ENCODE results near the gene ZNF442. TPM values are rescaled to one million over a fixed set of nuclear protein-coding genes. Genes with fewer than 3 reads are reported as not detected.
"Not testable (repeated sequence)": the region's sequence is repeated elsewhere in the genome, so short reads cannot be mapped to it uniquely, and the experiment has no call there.

Gene ZNF442
- total RNA-seq = 0.59 and 1.1 TPM in 2 replicates

DNA sequence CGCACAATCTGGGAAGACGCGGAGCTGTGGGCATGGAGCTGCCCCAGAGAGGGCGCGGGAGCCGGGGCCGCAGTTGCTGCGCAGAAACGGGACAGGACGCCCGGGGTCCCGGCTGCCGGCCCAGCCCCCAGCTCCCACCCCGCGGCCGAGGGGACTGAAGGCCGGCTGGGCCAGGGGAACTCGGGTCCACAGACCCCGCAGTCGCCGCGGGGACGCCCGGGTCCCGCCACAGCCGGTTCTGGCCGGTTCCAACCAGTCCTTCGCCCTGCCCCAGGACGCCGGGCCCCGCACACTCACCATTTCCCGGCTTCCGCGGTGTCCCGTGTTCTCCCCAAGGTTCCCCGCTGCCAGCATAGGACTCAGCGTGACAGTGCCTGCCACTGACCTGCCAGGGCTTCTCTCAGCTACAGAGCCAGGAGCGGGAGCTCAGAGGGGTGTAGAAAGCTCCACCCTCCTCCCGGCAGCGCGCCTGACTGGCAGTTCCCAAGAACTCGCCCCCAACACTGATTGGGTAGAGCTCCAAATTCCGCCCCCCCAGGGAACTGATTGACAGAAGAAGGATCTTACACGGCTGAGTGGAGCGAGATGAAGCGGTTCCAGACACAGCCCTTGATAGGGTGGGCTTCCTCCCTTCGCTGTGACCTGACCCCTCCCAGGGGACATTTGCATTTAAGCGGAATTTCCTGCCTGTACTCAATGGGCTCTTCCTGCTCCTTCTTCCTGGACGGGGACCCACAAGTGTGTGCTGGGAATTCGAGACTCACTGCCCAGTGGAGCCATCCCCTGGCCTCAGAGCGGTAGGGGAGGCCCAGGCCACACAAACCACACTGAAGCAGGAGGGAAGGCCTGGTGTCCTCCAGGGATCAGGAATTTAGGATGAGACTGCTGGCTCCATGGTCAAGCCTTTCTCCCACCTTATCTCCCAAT lies at the start of gene ZNF442:
Gene ZNF442, minus strand, starts transcription at position 448 of the 927 bp plus-strand sequence. CDS start 2,052 bp downstream, outside the sequence.
- intact Hi-C loops (cut with micrococcal nuclease) = loop anchor here (1.0 kb wide), 2 partner anchors 32 to 72 kb away; partner anchors contain the start of gene ZNF563

DNA sequence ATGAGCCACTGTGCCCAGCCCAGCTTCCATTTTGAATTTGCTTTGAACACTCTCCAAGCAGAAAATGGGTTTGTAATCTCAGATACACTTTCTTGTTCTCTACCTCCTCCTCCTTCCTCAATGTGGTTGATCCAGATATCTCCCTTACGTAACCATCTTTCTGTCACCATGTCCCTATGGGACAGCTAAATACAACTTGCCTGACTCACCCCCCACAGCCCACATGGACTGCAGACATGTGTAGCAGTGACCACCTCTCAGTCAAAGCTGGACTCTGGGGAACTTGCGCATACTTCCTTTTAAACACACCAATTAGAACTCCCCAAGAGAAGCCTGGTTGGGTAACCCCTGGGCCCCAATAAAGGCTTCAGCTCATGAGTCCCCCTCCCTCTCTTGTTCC lies 46.4 kb upstream of the ZNF442 start:
- intact Hi-C loops (cut with micrococcal nuclease) = no loop called here

DNA sequence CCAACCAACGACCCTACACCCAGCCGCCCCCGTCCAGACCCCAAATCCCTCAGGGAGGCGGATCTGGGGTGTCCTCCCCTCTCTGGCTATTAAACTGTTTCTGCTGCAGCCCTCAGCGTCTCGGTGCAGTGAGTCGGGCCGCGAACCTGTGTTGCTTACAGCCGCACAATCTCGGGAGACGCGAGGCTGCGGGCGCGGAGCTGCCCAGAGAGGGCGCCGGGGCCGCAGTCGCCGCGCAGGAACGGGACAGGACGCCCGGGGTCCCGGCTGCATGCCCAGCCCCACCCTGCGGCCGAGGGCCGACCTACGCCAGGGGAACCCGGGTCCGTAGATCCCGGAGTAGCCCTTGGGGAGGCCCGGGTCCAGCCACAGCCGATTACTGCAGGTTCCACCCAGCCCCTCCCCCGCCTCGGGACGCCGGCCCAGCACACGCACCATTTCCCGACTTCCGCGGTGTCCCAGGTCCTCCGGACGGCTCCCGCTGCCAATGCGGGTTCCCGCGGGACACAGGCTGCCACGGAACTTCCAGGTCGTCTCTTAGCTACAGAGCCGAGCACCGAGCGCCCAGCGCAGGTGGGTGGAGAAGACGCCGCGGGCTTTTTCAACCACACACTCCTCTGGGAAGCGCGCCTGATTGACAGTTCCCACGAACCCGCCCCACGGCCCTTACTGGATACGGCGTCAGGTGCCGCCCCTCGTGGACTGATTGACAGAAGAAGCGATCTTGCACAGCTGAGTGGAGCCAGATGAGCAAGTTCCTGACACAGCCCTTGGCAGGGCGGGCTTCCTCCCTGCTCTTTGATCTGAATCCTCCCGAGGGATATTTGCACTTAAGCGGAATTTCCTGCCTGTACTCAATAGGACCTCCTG lies 35.4 kb upstream of the ZNF442 start, which contains the start of gene ZNF799:
Gene ZNF799, minus strand, starts transcription at position 639 of the 870 bp plus-strand sequence. Its CDS starts 201 bp downstream, at position 438.
- intact Hi-C loops (cut with micrococcal nuclease) = loop anchor here (1.0 to 5.0 kb wide), 7 partner anchors 40 to 266 kb away; partner anchors contain the start of genes MAN2B1, WDR83, ZNF136 and ZNF44

DNA sequence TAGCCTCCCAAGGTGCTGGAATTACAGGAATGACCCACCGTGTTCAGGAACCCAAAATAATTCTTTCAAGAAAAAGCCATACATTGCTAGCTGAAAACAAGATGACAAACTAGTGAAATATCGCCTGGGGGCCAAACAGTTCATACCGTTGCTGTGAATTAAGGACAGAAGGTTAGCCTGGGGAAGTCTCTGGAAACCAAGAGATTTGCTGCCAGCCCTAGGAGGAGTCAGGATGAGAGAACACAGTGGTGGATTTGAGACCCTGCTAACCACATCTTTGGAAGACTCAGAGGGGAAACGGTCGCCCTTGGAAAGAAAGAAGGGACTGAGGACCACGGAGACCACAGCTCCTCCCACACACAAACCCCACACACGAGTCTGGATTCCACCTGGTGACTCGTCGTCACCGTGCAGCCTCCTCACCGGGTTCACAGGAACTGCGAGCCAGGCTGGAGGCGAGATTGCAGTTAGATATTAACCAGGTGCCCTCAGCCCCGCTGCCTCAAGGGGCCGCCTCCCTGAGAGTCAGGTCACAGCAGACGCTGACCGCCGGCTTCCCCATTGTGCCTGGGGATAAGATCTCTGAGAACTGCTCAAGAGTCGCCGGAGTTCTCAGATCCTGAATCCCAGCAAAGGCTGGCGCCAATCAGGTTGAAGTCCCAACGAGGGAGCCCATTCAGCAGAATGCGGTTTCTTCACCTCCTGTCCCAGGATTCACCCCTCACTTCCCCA lies 34.6 kb upstream of the ZNF442 start:
- intact Hi-C loops (cut with micrococcal nuclease) = loop anchor here (2.0 to 5.0 kb wide), 3 partner anchors 105 to 267 kb away; partner anchors contain the start of genes MAN2B1, WDR83, ZNF136 and ZNF44

- intact Hi-C loops (cut with micrococcal nuclease) = not testable (repeated sequence)
Measured at GRCh38 chr19:12391148-12391547, 25.7 kb upstream of the ZNF442 start.

- intact Hi-C loops (cut with micrococcal nuclease) = not testable (repeated sequence)
Measured at GRCh38 chr19:12386365-12386764, 20.9 kb upstream of the ZNF442 start.

DNA sequence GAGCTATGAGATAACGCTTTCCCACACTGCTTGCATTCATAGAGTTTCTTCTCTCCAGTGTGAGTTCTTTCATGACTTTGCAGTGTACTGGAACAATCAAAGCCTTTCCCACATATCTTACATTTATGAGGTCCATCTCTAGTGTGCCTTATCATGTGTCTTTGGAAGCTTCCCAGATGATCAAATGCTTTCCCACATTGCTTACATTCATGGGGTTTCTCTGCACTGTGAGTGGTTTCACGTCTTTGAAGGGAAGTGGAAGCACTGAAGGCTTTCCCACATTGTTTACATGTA lies 14.9 kb upstream of the ZNF442 start:
- intact Hi-C loops (cut with micrococcal nuclease) = no loop called here

DNA sequence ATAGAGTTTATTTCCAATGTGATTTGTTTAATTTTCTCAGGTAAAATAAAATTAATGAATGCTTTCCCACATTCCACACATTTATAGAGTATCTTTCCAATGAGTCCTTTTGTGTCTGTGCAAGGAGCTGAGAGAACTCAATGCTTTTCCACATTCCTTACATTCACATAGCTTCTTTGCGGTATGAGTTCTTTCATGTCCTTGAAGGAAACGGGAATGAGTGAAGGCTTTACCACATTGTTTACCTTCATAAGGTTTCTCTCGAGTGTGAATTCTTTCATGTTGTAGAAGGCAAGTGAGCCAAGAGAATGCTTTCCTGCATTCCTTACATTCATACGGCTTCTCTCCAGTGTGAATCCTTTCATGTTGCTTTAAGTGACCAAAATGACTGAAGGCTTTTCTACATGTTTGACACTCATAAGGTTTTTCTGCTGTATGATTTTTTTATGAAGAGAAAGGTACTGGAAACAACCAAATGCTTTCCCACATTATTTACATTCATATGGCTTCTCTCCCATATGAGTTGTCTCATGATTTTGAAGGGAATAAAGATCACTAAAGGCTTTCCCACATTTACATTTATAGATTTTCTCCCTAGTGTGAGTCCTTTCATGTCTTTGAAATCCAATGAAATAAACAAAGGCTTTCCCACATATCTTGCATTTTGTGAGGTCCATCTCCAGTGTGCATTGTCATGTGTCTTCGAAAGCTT lies 14.4 kb upstream of the ZNF442 start:
- intact Hi-C loops (cut with micrococcal nuclease) = no loop called here

DNA sequence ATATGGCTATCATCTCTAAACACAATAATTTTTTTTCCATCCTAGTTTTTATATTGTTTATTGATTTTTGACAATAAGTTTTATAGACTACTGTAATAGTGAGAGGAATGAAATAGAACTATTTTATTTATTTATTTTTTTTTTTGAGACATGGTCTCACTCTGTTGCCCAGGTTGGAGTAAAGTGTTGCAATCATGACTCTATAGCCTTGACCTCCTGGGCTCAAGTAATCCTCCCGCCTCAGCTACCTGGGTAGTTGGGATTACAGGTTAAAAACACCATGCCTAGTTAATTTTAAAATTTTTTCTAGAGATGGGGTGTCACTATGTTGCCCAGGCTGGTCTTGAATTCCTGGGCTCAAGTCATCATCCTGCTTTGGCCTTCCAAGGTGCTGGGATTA lies 8.5 kb upstream of the ZNF442 start:
- intact Hi-C loops (cut with micrococcal nuclease) = no loop called here

GRCh38 chr19:12364391-12365235 lies 870 bp downstream of the ZNF442 start:
- intact Hi-C loops (cut with micrococcal nuclease) = loop anchor here (1.0 kb wide), 2 partner anchors 31 to 71 kb away; partner anchors contain the start of gene ZNF563

- intact Hi-C loops (cut with micrococcal nuclease) = not testable (repeated sequence)
Measured at GRCh38 chr19:12362236-12362635, 3.2 kb downstream of the ZNF442 start.

DNA sequence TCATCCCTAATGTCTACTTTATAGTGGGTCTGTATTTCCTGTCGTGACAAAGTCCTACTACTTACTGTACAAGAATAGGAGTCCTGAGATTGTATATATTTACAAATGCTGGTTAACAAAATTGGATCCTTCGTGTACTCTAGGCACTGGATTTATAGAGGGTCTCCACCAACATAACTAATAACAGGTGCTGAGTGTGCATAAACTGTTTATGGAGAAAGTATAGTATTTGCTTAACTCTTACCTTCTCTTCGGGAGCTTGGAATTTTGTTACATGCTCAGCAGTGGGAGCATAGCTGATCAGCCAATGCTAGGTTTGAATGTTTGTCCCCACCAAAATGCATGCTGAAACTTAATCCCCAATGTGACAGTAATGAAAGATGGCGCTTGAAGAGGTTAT lies 12.1 kb downstream of the ZNF442 start:
- intact Hi-C loops (cut with micrococcal nuclease) = no loop called here

DNA sequence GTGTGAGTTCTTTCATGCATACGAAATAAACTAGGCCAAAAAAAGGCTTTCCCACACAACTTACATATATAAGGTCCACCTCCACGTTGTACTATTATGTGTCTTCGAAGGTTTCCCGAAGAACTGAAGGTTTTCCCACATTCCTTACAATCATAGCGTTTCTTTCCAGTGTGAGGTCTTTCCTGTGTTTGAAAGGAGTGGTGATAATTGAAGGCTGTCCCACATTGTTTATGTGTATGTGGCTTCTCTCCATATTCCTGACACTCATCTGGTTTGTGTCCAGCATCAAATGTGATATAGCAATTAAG lies 14.6 kb downstream of the ZNF442 start:
- intact Hi-C loops (cut with micrococcal nuclease) = no loop called here

DNA sequence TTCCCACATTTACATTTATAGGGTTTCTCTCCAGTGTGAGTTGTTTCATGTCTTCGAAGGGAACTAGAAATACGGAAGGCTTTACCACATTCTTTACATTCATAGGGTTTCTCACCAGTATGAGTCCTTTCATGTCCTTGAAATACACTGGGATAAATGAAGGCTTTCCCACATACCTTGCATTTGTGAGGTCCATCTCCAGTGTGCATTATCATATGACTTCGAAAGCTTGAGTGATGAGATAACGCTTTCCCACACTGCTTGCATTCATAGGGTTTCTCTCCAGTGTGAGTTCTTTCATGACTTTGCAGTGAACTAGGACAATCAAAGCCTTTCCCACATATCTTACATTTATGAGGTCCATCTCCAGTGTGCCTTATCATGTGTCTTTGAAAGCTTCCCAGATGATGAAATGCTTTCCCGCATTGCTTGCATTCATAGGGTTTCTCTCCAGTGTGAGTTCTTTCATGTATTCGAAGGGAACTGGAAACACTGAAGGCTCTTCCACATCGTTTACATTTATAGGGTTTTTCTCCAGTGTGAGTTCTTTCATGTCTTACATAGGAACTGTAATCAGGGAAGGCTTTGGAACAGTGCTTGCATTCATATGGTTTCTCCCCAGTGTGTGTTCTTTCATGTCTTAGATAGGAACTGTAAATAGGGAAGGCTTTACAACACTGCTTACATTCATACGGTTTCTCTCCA lies 15.1 kb downstream of the ZNF442 start:
- intact Hi-C loops (cut with micrococcal nuclease) = no loop called here

- intact Hi-C loops (cut with micrococcal nuclease) = loop anchor here (2.0 kb wide), 1 partner anchor 256 kb away; no protein-coding TSS in a partner anchor
Measured at GRCh38 chr19:12346896-12347295, 18.6 kb downstream of the ZNF442 start.

GRCh38 chr19:12345197-12345596 lies 20.3 kb downstream of the ZNF442 start:
- intact Hi-C loops (cut with micrococcal nuclease) = no loop called here

DNA sequence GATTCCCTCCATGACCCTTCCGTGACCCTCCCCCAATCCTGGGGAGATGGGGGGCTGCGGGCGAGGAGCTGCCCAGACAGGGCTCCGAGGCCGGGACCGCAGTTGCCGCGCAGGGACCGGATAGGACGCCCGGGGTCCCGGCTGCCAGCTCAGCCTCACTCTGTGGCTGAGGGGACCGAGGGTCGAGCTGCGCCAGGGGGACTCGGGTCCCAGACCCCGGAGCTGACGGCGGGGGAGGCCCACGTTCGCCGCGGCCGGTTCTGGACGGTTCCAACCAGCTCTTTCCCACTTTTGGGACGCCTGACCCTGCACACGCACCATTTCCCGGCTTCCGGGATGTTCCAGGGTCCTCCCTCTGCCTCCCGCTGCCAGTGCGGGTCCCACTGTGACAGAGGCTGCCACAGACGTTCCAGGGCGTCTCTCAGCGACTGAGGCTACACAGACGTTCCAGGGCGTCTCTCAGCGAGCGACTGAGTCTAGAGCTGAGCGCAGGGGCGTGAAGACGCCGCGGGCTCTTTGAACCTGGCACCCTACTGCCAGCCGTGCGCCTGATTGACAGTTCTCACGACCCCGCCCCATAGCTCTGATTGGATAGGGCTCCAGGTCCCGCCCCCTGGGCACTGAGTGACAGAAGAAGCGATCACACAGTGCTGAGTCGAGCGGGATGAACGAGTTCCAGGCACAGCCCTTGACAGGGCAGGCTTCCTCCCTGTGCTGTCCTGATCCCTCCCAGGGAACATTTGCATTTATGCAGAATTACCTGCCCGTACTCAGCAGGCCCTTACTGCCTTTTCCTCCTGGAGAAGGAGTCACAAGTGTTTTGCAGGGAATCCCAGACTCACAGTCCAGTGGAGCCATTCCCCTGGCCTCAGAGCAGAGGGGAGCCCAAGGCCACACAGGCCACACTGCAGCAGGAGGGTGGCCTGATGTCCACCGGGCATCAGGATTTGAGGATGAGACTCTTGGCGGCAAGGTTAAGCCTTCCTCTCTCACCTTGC lies 32.0 kb downstream of the ZNF442 start, which contains the start of gene ZNF563:
Gene ZNF563, minus strand, starts transcription at position 472 of the 998 bp plus-strand sequence. Its CDS starts 151 bp downstream, at position 321.
- intact Hi-C loops (cut with micrococcal nuclease) = loop anchor here (1.0 to 5.0 kb wide), 13 partner anchors 32 to 595 kb away; partner anchors contain the start of genes MAN2B1, WDR83, ZNF136 and ZNF44
